SU-DHL-6 (cell line): Measurements from ENCODE around the gene ITGAL.
"Not testable (repeated sequence)": the region's sequence is repeated elsewhere in the genome, so short reads cannot be mapped to it uniquely, and the experiment has no call there.

ENCODE experiments used
- H2AFZ ChIP-seq: fragments of 200-600 bp; sonication (generic); 2 replicates; pipeline ENCODE4 v1.6.1; 2014; ENCODE audit warnings: low read depth, mild to moderate bottlenecking, moderate library complexity, mixed read lengths, antibody characterized with exemption, low read length; ENCODE audit not compliant: severe bottlenecking
- H3F3A ChIP-seq: fragments of 200-600 bp; shearing (Covaris generic); 2 replicates; pipeline ENCODE4 v1.6.0; 2016; ENCODE audit warnings: antibody characterized with exemption, mild to moderate bottlenecking; ENCODE audit not compliant: insufficient read depth
- H3K27ac ChIP-seq: fragments of 200-600 bp; sonication (generic); 2 replicates; pipeline ENCODE4 v1.5.1; 2016; ENCODE audit warnings: low read depth, mild to moderate bottlenecking, low read length, moderate library complexity, mixed read lengths
- H3K27me3 ChIP-seq: fragments of 200-600 bp; sonication (generic), shearing (Covaris generic); 2 replicates; pipeline ENCODE4 v1.6.0; 2014; ENCODE audit warnings: mild to moderate bottlenecking, low read length
- H3K36me3 ChIP-seq: fragments of 200-600 bp; sonication (generic); 2 replicates; pipeline ENCODE4 v1.6.1; 2014; ENCODE audit warnings: mild to moderate bottlenecking, low read length, mixed read lengths
- H3K4me2 ChIP-seq: fragments of 300-600, 200-600 bp; shearing (Covaris generic), sonication (generic); 2 replicates; pipeline ENCODE4 v1.6.0; 2014; ENCODE audit warnings: low read length, low read depth, mild to moderate bottlenecking; ENCODE audit not compliant: poor library complexity, severe bottlenecking
- H3K4me3 ChIP-seq: fragments of 200-600 bp; sonication (generic); 2 replicates; pipeline ENCODE4 v1.5.1; 2014; ENCODE audit warnings: antibody characterized with exemption, low read length, mild to moderate bottlenecking, mixed read lengths; ENCODE audit not compliant: insufficient read depth, poor library complexity, severe bottlenecking
- H3K79me2 ChIP-seq: fragments of 200-600 bp; sonication (generic); 2 replicates; pipeline ENCODE4 v1.6.1; 2014; ENCODE audit warnings: mild to moderate bottlenecking, low read length, moderate library complexity; ENCODE audit not compliant: insufficient read depth
- H3K9ac ChIP-seq: fragments of 200-600 bp; sonication (generic); 2 replicates; pipeline ENCODE4 v1.7.0; 2014; ENCODE audit warnings: mild to moderate bottlenecking, low read length
- H3K9me2 ChIP-seq: fragments of 200-600 bp; sonication (generic); replicated peaks from 2 replicates; pipeline ENCODE4 v1.6.1; 2014; ENCODE audit warnings: low read length; ENCODE audit not compliant: insufficient read depth
- H3K9me3 ChIP-seq: fragments of 200-600 bp; sonication (generic); 2 replicates; pipeline ENCODE4 v1.6.1; 2014; ENCODE audit warnings: low read length, mixed read lengths; ENCODE audit not compliant: insufficient read depth
- H4K20me1 ChIP-seq: fragments of 200-600 bp; sonication (generic); 2 replicates; pipeline ENCODE4 v1.6.1; 2014; ENCODE audit warnings: low read depth, mild to moderate bottlenecking, antibody characterized with exemption, low read length, moderate library complexity, mixed read lengths
- CTCF ChIP-seq: fragments of 200-600 bp; sonication (generic); IDR thresholded peaks from one replicate; pipeline ENCODE4 v1.5.1; 2017; ENCODE audit warnings: antibody characterized with exemption, mild to moderate bottlenecking, low read length, moderate library complexity; ENCODE audit not compliant: insufficient read depth, poor library complexity, severe bottlenecking
- EZH2phosphoT487 ChIP-seq: fragments of 200-600 bp; sonication (generic), shearing (Covaris generic); conservative IDR thresholded peaks from 2 replicates; pipeline ENCODE4 v1.6.1; 2018; ENCODE audit warnings: mild to moderate bottlenecking, antibody characterized with exemption, low read length, moderate library complexity, mixed read lengths

The ITGAL gene

GRCh38 chr16:30476991-30477390, 4.4 kb downstream of the ITGAL start:
- TF ChIP-seq EZH2phosphoT487 (no peak), CTCF (no peak)
- H3K9me3 ChIP-seq: no peaks in the 10 kb centered on the region
- no peaks in the 10 kb centered on the region for H3K27me3 ChIP-seq
- no peak overlapping the region for H3K4me2 ChIP-seq
- H3K9ac ChIP-seq: no peak overlapping the region
- H3K27ac ChIP-seq: peak overlapping the region; percentile 34; the same call in 1 of the 2 replicates
- H3K9me2 ChIP-seq: no peaks in the 10 kb centered on the region
- peaks cover 32% of the 10 kb centered on the region for H3K36me3 ChIP-seq
- H3F3A ChIP-seq: peaks cover 4% of the 10 kb centered on the region
- no peaks in the 10 kb centered on the region for H4K20me1 ChIP-seq
- H2AFZ ChIP-seq: no peak overlapping the region
- H3K4me3 ChIP-seq: no peak overlapping the region
- H3K79me2 ChIP-seq: peaks cover 55% of the 10 kb centered on the region

- H4K20me1 ChIP-seq, H3K9me2 ChIP-seq, H3K4me2 ChIP-seq, H2AFZ ChIP-seq, H3K9me3 ChIP-seq, H3K4me3 ChIP-seq, H3F3A ChIP-seq, H3K9ac ChIP-seq, H3K27me3 ChIP-seq: not testable (repeated sequence)
- peak overlapping the region; percentile 34 for H3K27ac ChIP-seq
- H3K79me2 ChIP-seq: peaks cover 53% of the 10 kb centered on the region
- H3K36me3 ChIP-seq: peaks cover 38% of the 10 kb centered on the region
These were observed 5.2 kb downstream of the ITGAL start for GRCh38 chr16:30477773-30478172.

GRCh38 chr16:30478766-30479478, 6.4 kb downstream of the ITGAL start:
- Histone ChIP-seq H3K79me2 (peaks cover 53% of the 10 kb centered on the region), H3K27me3 (no peaks in the 10 kb centered on the region), H2AFZ (no peak overlapping the region), H3K27ac (peak overlapping the region; percentile 25; the same call in 1 of the 2 replicates), H3K4me3 (no peak overlapping the region), H3K9ac (no peak overlapping the region), H4K20me1 (no peaks in the 10 kb centered on the region), H3F3A (peaks cover 4% of the 10 kb centered on the region; the same call in 1 of the 2 replicates), H3K4me2 (no peak overlapping the region), H3K9me3 (no peaks in the 10 kb centered on the region), H3K9me2 (no peaks in the 10 kb centered on the region), H3K36me3 (peaks cover 45% of the 10 kb centered on the region)
- TF ChIP-seq EZH2phosphoT487 (no peak), CTCF (no peak)

GRCh38 chr16:30481381-30481780, 8.8 kb downstream of the ITGAL start:
- no peaks in the 10 kb centered on the region for H3K27me3 ChIP-seq
- H3K9ac ChIP-seq: no peak overlapping the region
- H3K4me2 ChIP-seq: no peak overlapping the region
- H4K20me1 ChIP-seq: no peaks in the 10 kb centered on the region
- H3K79me2 ChIP-seq: peaks cover 41% of the 10 kb centered on the region
- TF ChIP-seq EZH2phosphoT487: no peak
- no peak for TF ChIP-seq CTCF
- no peak overlapping the region for H3K27ac ChIP-seq
- H3F3A ChIP-seq: peaks cover 4% of the 10 kb centered on the region; the same call in 1 of the 2 replicates
- no peaks in the 10 kb centered on the region for H3K9me2 ChIP-seq
- no peak overlapping the region for H2AFZ ChIP-seq
- H3K36me3 ChIP-seq: peaks cover 35% of the 10 kb centered on the region
- no peak overlapping the region for H3K4me3 ChIP-seq
- H3K9me3 ChIP-seq: no peaks in the 10 kb centered on the region
